Upper lobe of left lung (tissue), 4 donors: ENCODE results near the gene FOXP4.

Experiments used
- POLR2A ChIP-seq, 4 donors: fragments of 450-650 bp; IDR thresholded peaks; one replicate each; pipeline ENCODE4 v1.5.1; 2016 to 2017; ENCODE audit warnings: antibody characterized with exemption in 4 of 4, mild to moderate bottlenecking in 2 of 4
- TF ChIP-seq, protein P1 (sequence below), 6 experiments: fragments of 450-650 bp in 4 of 6; fragments of 200-600 bp in 2 of 6; sonication (generic) in 2 of 6; IDR thresholded peaks; one replicate each; pipeline ENCODE4 v1.5.1; 2016 to 2019; ENCODE audit warnings: antibody characterized with exemption in 6 of 6

DNA sequence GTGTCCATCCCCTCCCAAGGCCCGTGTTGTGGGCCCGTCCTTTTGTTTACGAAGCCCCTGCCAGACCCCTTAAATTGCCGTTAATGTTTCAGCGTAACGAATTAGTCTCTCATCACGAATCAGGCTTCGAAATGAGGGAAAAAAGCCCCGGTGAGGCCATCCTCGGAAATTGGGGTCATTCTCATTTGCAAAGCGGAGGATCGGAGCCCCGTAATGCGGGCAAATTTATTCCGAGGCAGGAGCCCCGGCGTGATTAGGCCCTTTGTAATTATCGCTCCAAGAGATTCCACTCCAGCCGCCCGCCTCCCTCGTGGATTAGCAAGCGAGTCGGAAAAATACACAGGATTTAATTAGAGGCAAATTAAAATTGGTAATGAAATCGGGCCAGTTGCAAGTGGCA, 47.2 kb downstream of the FOXP4 start:
- TF ChIP-seq, protein P1, sequence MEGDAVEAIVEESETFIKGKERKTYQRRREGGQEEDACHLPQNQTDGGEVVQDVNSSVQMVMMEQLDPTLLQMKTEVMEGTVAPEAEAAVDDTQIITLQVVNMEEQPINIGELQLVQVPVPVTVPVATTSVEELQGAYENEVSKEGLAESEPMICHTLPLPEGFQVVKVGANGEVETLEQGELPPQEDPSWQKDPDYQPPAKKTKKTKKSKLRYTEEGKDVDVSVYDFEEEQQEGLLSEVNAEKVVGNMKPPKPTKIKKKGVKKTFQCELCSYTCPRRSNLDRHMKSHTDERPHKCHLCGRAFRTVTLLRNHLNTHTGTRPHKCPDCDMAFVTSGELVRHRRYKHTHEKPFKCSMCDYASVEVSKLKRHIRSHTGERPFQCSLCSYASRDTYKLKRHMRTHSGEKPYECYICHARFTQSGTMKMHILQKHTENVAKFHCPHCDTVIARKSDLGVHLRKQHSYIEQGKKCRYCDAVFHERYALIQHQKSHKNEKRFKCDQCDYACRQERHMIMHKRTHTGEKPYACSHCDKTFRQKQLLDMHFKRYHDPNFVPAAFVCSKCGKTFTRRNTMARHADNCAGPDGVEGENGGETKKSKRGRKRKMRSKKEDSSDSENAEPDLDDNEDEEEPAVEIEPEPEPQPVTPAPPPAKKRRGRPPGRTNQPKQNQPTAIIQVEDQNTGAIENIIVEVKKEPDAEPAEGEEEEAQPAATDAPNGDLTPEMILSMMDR (IDR thresholded peaks at IDR 0.05), result no peak
- no peak for TF ChIP-seq POLR2A (IDR thresholded peaks at IDR 0.05)
